Measurements from ENCODE around the gene TNK2. TPM values are rescaled to one million over a fixed set of nuclear protein-coding genes. Genes with fewer than 3 reads are reported as not detected.

TNK2 gene
- total and polyA plus RNA-seq, 2 of the 8 experiments (the other 6 are each of a cell fraction or from before 2014, with no cell fraction given): 10.4 to 33.9 TPM

GRCh38 chr3:195836476-195837135, 71.7 kb downstream of the TNK2 start (continued):
- TF ChIP-seq E2F6 (IDR thresholded peaks at IDR 0.05) (no peak), HDAC6 (IDR thresholded peaks at IDR 0.05; ENCODE audit: low read depth, low read length) (no peak), MAX (IDR thresholded peaks at IDR 0.05) (no peak), CREB1 (IDR thresholded peaks at IDR 0.05) (no peak), CHD2 (IDR thresholded peaks at IDR 0.05; ENCODE audit: low read length) (no peak)
